T47D (cell line): ENCODE results near the gene SLC7A8.

Source experiments
- DNase-seq, 2 experiments: peaks; one replicate each; pipeline versions ENCODE4 v3.0.0 to v3.0.0-alpha.2; 2011 to 2012; ENCODE audit warnings: low read depth in 1 of 2, low spot score in 1 of 2
- JUND ChIP-seq: IDR thresholded peaks from 2 replicates; pipeline ENCODE4 v1.6.1; 2012; ENCODE audit warnings: low read depth
- in situ Hi-C: cut with HindIII; loops from 2 replicates; pipeline ENCODE4 v1.10.0; 2016; ENCODE audit warnings: low sequenced_read_pairs, low pct_unique_long_range_greater_than_20kb

Gene SLC7A8

DNA sequence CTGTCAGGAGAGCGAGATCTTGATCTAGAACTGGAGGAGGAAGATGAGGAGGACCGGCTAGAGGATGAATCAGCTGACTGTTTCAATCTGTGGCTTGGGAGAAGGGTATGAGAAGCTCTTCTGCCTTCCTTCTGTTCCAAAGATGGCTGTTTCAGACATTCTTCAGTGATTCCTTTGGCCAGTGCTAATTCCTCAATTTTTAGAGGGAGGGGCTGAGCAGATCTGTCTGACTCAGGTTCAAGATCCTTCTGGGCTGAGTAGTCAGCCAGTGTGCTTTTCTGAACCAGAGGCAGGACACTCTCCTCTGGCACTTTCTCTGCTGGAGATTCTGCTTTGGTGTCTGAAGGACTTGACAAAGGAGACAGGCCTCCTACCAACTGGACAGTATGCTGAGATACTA, 103.7 kb downstream of the SLC7A8 start:
- in situ Hi-C loops, result no loop called here
- no peak for DNase-seq
- no peak for TF ChIP-seq JUND

DNA sequence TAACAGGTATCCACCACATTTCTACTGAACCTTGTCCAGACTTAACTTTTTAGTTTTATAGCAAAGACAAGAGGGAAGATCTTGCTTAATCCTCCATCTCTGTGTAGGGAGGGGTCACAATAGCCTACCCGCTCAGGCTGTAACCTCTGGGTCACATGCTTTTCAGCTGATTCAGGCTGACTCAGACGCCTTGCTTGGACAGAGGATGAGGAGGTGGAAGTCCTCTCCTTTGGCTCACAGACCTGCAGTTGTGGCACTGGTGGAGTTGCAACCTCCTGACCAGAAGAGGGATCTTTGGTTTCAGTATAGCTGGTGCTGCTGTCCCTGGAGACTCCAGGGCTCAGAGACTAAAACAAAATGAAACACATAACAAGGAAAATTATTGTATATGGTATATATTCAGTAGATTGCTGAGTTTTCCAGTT, 104.8 kb downstream of the SLC7A8 start:
- in situ Hi-C loops, result no loop called here
- no peak for DNase-seq
- no peak for TF ChIP-seq JUND

DNA sequence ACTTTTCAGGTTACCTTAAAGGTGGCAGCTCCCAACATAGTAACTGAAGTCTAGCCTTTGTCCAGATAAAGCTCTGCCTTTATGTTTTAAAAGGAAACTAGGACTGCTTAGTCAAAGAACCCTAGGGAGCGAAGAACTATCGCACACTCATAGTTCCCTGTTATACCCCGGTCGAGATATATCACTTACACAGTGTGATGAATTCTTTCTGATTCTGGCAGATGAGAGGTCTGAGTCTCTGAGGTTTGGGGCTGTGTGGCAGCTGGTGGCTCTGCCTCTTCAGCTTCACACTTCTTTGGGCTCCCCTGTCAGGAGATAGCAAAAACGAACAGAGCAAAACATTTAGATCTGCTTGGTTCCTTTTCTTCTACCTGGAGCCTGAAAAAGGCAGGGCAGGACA, 105.5 kb downstream of the SLC7A8 start:
- no peak for TF ChIP-seq JUND
- in situ Hi-C loops, result no loop called here
- DNase-seq, result no peak

DNA sequence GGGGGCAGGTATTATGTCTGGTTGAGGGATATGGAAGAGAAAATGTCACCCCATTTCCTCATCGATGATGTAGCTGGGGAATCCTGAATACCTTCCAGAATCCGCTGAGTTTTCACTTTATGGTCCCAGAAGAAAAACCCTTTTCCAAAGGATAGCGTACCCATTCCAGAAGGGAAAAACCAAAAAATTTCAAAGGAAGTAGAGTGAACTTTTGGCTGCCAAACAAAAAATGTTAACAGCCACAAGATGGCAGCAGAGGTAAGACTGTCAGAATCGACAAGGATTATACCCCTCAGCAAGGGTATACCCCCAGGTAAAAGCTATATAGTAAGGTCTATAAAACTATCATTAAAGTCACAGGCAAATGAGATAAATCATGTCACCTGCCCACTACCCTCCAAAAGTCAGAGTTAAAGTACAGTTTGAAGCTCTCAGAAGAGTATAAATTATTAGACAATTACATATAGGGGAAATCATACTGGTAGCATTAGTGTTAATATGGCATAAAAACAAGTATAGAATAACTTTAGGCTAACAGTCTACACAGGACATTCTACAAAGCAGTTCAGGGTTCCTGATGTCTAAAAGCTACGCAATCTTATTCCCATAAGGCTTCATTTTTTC, 106.6 kb downstream of the SLC7A8 start:
- in situ Hi-C loops, result no loop called here
- DNase-seq, result peak in 1 of 2 experiments; percentile 30
- no peak for TF ChIP-seq JUND
